DND-41 (cell line): Measurements from ENCODE around the gene EVI5L.
A peak's percentile ranks its signal among the peaks of the same experiment; 100 is the strongest.

Source experiments
- ATAC-seq: fragments of 200-7000 bp; cut with Tn5 transposase; 3 replicates; pipeline ENCODE4 v1.9.1; 2021; ENCODE audit warnings: low read depth; ENCODE audit not compliant: insufficient read depth
- DNase-seq: peaks from one replicate; pipeline ENCODE4 v3.0.0-alpha.2; 2020
- H2AFZ ChIP-seq: 2 replicates; pipeline ENCODE4 v1.6.0; 2012; ENCODE audit warnings: low read depth, low read length
- H3K27ac ChIP-seq: 2 replicates; pipeline ENCODE4 v1.5.1; 2012; ENCODE audit warnings: low read length, inconsistent platforms
- H3K27me3 ChIP-seq: fragments of 200-600 bp; sonication (generic); 2 replicates; pipeline ENCODE4 v1.6.0; 2012; ENCODE audit warnings: low read length, mild to moderate bottlenecking, inconsistent platforms; ENCODE audit not compliant: insufficient read depth, poor library complexity
- H3K36me3 ChIP-seq: 2 replicates; pipeline ENCODE4 v1.5.1; 2012; ENCODE audit warnings: low read length, inconsistent platforms; ENCODE audit not compliant: insufficient read depth
- H3K4me1 ChIP-seq: 2 replicates; pipeline ENCODE4 v1.5.1; 2012; ENCODE audit warnings: mild to moderate bottlenecking, low read length; ENCODE audit not compliant: insufficient read depth
- H3K4me2 ChIP-seq: 2 replicates; pipeline ENCODE4 v1.6.0; 2012; ENCODE audit warnings: mild to moderate bottlenecking, moderate library complexity, low read length, inconsistent platforms; ENCODE audit not compliant: insufficient read depth
- H3K4me3 ChIP-seq, 2 experiments: fragments of 200-600 bp in 1 of 2; shearing (Covaris generic) in 1 of 2; 2 replicates each; pipeline ENCODE4 v1.5.1; 2012 to 2016; ENCODE audit warnings: inconsistent platforms in 2 of 2, low read length in 2 of 2, mild to moderate bottlenecking in 2 of 2, low read depth in 1 of 2, moderate library complexity in 1 of 2
- H3K79me2 ChIP-seq: 2 replicates; pipeline ENCODE4 v1.6.0; 2012; ENCODE audit warnings: low read length, inconsistent platforms; ENCODE audit not compliant: insufficient read depth
- H3K9ac ChIP-seq: 2 replicates; pipeline ENCODE4 v1.6.0; 2012; ENCODE audit warnings: low read depth, mild to moderate bottlenecking, inconsistent platforms, low read length, moderate library complexity
- H3K9me3 ChIP-seq: 2 replicates; pipeline ENCODE4 v1.5.1; 2012; ENCODE audit warnings: low read length, moderate library complexity, mild to moderate bottlenecking, inconsistent platforms; ENCODE audit not compliant: insufficient read depth, severe bottlenecking
- H4K20me1 ChIP-seq: 2 replicates; pipeline ENCODE4 v1.6.0; 2012; ENCODE audit warnings: low read length; ENCODE audit not compliant: insufficient read depth
- CTCF ChIP-seq: IDR thresholded peaks from 2 replicates; pipeline ENCODE4 v1.5.1; 2012; ENCODE audit warnings: borderline replicate concordance, low read length, moderate library complexity, mild to moderate bottlenecking; ENCODE audit not compliant: poor library complexity, severe bottlenecking; ENCODE audit errors: extremely low read depth
- EZH2 ChIP-seq: IDR thresholded peaks from 3 replicates; pipeline ENCODE4 v1.6.1; 2012; ENCODE audit warnings: borderline replicate concordance, low read depth, mild to moderate bottlenecking, moderate library complexity, low read length, inconsistent platforms; ENCODE audit not compliant: severe bottlenecking

The EVI5L gene

DNA sequence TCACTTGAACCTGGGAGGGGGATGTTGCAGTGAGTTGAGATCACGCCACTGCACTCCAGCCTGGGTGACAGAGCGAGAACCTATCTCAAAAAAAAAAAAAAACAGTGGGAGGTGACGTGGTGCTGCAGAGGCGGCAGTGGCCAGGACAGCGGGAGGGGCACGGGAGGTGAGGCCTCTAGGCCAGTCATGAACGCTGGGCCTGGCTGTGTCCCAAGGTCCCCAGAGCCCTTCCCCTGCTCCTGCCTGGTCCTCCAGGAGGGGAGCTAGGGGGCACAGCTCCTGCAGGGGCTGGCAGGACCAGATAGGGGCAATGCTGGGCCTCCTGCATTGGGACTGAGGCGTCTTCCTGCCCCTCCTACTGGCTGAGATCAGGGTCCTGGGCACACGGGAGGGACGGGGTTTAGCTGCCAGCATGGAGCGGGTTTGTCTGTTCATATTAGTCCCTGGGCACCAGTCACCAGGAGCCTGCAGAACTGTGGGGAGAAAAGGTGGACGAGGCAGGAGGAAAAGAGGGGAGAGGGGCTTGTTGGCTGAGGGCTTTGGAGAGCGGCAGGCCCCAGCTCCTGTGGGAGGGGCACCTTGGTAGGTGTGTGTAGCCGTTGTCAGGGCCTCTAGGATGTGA, 78.2 kb downstream of the EVI5L start:
- H3K9ac ChIP-seq = no peak overlapping the region
- ATAC-seq (no peak), DNase-seq (no peak)
- H4K20me1 ChIP-seq = peaks cover 74% of the 10 kb centered on the region
- peaks cover 24% of the 10 kb centered on the region for H3K4me1 ChIP-seq
- H3K4me3 ChIP-seq = no peak overlapping the region
- no peaks in the 10 kb centered on the region for H3K9me3 ChIP-seq
- peaks cover 57% of the 10 kb centered on the region for H3K79me2 ChIP-seq
- H3K4me2 ChIP-seq = 0 out of 2 replicates have a peak overlapping the region, but pooled peaks have one; percentile 4
- H2AFZ ChIP-seq = no peak overlapping the region
- no peak for TF ChIP-seq EZH2
- no peak for TF ChIP-seq CTCF
- H3K36me3 ChIP-seq = peaks cover 75% of the 10 kb centered on the region
- no peak overlapping the region for H3K27ac ChIP-seq
- H3K27me3 ChIP-seq = no peaks in the 10 kb centered on the region

DNA sequence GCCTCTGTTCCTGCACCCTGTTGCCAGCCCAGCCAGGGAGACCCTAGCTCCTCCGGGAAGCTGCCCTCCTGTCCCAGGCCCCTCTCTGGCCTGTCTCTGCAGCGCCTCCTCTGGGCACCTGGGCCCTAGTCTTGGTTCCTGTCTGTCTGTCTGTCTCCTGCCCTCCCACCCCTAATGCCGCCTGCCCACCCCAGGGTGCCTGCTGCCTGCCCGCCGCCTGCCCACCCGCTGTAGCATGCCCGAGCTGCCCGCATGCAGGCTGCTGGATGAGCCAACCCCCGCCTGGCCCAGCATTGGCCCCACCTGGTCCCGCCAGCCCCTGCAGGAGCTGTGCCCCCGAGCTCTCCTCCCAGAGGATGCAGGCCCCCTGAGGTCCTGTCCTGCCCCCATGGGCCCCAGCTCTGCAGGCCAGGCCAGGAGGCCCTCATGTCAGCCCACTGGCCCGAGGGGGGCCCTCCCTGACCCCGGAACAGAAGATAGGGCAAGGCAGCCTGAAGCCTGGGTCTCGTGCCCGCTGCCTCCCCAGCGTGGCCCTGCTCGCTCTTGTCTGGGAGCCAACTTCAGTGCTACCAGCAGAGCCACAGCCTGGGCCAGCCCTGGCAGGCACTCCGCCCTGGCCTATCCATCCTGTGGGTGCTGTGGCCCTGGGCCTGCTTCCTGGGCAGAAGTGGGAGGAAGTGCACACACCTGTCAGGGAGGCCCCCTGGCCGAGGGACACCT, 78.9 kb downstream of the EVI5L start:
- Histone ChIP-seq H3K9me3 (no peaks in the 10 kb centered on the region), H3K36me3 (peaks cover 76% of the 10 kb centered on the region), H3K4me2 (no peak overlapping the region), H4K20me1 (peaks cover 74% of the 10 kb centered on the region), H3K79me2 (peaks cover 56% of the 10 kb centered on the region), H2AFZ (no peak overlapping the region), H3K4me3 (no peak overlapping the region), H3K27me3 (no peaks in the 10 kb centered on the region), H3K9ac (no peak overlapping the region), H3K27ac (no peak overlapping the region), H3K4me1 (peaks cover 22% of the 10 kb centered on the region)
- TF ChIP-seq EZH2 (no peak), CTCF (no peak)
- ATAC-seq (no peak), DNase-seq (no peak)

DNA sequence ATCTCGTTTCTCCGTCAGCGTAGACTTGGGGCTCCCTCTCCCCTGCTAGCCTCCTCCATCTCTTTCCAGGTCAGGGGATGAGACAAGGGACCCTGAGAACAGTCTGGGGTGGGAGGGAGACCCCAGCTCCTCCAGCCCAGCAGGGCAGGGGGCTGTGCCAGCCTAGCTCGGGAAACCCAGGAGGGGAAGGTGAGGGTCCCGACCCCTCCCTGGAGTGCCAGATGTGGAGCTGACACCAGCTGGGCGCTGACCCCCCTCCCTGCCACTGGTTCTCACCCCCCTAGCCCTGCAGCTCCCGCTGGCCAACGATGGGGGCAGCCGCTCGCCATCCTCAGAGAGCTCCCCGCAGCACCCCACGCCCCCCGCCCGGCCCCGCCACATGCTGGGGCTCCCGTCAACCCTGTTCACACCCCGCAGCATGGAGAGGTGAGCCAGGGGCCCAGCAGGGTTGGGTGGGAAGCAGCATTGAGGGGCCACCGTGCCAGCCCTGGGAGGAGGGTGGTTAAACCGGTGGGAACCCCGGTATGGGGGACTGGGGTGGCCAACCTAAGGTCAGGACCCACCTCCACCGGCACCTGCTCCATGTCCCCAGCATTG, 79.6 kb downstream of the EVI5L start:
- peaks cover 50% of the 10 kb centered on the region for H3K79me2 ChIP-seq
- no peak overlapping the region for H3K9ac ChIP-seq
- H3K27ac ChIP-seq = no peak overlapping the region
- H3K9me3 ChIP-seq = no peaks in the 10 kb centered on the region
- peaks cover 74% of the 10 kb centered on the region for H3K36me3 ChIP-seq
- H3K4me1 ChIP-seq = peaks cover 19% of the 10 kb centered on the region
- TF ChIP-seq EZH2 = no peak
- TF ChIP-seq CTCF = no peak
- no peak overlapping the region for H3K4me2 ChIP-seq
- DNase-seq (no peak), ATAC-seq (no peak)
- H3K27me3 ChIP-seq = no peaks in the 10 kb centered on the region
- H4K20me1 ChIP-seq = peaks cover 71% of the 10 kb centered on the region
- no peak overlapping the region for H2AFZ ChIP-seq
- H3K4me3 ChIP-seq = no peak overlapping the region
